GOT3 (cell line): ENCODE measurements around the gene PIM3.

Experiments
- DNase-seq: peaks from one replicate; lab custom pipeline; 2025; ENCODE audit warnings: mixed read lengths; lab: John Stamatoyannopoulos, UW

PIM3 gene

DNA sequence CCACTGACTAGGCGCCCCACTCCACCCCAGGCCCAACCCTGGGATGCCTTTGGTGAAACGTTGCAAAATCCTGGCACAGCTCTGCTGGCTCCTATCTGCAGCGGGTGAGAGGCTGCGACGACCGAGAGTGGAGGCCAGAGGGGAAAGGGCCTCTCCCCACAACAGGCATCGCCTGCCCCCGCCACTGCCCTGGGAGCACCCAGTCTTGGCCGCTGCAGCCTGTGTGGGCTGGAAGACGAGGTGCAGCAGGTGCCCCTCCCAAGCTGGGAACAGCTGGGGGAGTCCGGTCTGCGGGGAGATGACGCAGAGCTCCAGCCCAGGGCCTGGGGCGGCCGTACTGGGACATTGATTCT lies 4.2 kb upstream of the PIM3 start:
- DNase-seq: no peak

DNA sequence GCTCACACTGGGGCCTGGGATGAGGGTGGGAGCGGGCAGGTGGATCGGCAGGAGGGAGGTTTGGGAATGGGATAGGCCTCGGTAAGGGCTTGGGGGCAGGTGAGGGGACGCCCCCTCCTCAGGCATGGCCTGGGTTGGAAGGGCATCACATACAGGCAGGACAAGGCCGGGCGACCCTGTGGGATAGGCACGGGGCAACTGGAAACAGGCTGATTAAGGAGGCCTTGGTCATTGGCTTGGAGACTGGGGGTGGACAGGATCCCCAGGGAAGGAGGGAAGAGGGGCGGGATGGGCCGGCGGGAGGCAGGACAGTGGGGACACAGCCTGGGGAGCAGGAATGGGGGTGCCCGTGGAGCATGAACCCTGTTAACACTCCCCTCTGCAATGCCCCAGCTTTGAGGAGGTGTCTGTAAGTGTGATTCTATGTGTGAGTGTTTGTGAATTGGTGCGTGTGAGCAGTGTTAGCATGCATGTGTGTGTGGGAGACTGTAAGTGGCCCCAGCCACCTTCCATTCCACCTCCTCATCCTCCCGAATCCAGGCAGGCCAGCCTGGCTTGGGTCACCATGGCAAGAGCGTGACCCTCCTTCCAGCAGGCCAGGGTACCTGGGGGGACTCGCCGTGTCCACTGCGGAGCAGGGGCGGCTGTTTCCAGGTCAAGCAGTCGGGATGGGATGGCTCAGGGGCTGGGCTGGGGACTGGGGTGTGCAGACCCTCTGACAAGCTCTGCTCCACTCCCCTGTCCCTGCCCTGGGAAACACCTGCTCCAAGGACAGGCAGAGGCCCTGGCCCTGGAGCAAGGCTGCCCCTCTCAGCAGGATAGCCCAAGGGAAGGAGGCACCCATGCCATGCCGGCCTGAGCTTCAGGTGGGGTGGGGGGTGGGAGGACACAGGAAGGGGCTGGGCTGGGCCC lies 3.4 kb upstream of the PIM3 start:
- no peak for DNase-seq

DNA sequence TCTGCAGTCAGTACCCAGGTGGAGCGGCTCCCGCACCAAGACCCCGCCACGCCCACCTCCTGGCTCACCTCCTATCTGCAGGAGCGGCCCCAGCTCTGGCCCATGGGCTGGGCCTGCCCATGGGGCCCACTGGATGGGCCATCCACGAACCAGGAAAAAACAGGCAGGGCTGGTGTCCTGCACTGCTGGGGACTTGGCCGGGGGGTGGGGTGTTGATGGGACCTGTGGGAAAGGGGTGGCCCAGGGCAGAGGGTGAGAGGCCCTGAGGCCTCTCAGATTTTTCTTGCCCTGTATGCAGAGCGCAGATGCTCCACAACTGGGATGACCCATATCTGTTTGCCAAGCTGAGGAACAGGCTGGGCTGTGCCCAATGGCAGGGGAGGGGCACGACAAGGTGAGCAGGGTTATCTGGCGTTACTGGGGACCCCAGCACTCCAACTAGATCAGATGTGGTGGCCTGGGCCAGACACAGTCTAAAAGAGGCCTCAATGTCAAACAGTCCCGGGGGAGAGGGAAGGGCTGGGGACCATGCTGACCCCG lies 2.7 kb upstream of the PIM3 start:
- no peak for DNase-seq

DNA sequence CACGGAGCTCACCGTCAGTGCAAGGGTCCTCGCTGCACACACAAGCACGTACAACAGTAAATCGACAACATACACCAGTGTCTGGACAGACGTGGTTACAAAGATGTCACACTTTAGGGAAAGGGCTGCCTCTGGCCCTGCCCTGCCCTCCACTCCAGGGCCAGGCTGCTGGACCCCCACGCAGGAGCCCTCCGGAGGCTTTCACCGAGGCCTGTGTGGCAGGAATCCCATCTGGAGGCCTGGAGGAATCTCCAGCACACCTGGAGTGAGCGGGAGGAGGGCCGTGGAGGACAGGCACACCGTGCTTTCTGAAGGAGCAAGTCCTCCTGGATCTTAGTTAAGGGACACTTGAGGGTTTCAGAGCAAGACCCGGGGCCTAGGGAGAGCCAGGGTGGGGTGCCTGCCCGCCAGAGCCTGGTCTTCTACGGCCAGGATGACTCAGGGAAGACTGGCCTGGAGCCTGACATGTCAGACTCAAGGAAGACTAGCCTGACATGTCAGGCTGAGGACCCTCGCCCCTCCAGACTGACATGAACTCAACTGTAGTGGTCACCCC lies 2.1 kb upstream of the PIM3 start:
- DNase-seq: no peak

DNA sequence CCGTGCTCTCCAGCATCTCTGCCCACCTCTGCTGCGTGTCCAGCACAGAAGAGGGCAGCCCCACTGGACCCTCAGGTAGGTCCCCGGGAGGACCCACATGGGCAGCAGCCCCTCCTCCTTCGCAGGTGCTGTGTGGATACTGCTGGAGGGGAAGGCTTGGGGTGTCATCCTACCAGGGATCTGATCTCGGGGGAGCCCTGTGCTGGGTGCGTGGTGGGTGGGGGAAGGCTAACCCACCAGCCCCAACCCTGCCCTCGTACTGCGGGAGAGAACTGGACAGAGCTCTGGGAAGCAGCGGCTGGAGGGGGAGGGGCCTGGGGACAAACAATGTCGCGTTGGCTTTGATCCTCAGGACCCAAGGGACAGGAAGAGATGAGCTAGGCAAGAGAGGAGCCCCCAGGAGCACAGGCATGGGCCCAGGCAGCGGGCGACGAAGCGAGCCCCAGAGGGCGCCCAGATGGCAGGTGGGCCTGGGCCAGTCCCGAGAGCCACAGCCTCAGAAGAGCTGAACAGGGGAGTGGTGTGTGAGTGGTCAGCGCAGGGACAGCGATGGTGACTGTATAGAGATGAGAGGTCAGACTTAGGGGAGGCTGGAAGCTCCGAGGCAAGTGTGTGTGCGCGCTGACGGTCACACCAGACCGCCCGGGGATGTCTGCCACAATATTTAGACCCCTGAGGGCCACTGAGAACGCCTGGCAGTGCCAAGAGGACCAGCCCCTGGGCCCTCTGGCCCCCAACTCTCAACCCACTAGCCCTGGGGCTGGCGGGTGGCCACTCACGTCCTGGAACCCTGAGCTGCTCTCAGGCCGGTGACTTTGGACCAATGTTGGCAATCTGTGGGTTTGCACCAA lies 1.4 kb upstream of the PIM3 start:
- no peak for DNase-seq

DNA sequence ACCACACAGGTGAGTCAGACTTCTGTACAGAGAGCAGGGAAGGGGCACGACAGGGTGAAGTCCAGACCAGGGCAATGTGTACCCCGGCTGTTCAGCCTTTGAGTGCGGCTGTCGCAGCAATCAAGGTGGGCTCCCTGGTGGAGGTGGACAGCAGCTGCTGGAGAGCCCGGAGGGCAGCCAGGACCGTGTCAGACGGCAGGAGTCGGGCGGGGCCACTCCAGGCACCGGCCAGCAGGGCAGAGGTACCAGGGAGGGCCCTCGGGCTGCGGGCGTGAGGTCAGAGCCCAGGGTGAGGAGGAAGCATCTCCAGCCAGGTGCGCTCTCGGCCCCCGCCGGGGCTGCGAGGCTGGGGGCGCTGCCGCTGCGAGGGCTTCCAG lies 802 bp upstream of the PIM3 start:
- no peak for DNase-seq

DNA sequence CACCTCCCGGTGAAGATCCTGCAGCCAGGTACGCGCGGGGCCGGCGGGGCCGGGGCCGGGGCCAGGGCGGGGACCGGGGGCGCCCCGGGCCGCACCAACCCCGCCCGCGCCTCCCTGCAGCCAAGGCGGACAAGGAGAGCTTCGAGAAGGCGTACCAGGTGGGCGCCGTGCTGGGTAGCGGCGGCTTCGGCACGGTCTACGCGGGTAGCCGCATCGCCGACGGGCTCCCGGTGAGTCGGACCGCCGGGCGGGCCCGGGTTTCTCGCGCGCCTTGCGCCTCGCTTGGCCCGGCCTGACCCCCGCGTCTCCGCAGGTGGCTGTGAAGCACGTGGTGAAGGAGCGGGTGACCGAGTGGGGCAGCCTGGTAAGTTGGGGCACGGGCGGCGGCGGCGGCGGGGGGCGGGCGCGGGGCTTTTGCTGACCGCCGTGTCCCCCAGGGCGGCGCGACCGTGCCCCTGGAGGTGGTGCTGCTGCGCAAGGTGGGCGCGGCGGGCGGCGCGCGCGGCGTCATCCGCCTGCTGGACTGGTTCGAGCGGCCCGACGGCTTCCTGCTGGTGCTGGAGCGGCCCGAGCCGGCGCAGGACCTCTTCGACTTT lies 531 bp downstream of the PIM3 start:
- no peak for DNase-seq

DNA sequence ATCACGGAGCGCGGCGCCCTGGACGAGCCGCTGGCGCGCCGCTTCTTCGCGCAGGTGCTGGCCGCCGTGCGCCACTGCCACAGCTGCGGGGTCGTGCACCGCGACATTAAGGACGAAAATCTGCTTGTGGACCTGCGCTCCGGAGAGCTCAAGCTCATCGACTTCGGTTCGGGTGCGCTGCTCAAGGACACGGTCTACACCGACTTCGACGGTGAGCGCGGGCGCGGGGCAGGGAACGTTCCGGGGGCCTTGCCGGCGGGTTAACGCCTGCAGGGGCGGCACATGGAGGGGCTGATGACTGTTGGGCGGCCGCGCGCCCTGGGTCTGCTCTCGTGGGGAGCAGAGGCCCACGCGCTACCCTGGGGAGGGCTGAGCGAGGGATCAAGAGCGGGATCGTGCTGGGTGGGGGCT lies 1.0 kb downstream of the PIM3 start:
- no peak for DNase-seq

DNA sequence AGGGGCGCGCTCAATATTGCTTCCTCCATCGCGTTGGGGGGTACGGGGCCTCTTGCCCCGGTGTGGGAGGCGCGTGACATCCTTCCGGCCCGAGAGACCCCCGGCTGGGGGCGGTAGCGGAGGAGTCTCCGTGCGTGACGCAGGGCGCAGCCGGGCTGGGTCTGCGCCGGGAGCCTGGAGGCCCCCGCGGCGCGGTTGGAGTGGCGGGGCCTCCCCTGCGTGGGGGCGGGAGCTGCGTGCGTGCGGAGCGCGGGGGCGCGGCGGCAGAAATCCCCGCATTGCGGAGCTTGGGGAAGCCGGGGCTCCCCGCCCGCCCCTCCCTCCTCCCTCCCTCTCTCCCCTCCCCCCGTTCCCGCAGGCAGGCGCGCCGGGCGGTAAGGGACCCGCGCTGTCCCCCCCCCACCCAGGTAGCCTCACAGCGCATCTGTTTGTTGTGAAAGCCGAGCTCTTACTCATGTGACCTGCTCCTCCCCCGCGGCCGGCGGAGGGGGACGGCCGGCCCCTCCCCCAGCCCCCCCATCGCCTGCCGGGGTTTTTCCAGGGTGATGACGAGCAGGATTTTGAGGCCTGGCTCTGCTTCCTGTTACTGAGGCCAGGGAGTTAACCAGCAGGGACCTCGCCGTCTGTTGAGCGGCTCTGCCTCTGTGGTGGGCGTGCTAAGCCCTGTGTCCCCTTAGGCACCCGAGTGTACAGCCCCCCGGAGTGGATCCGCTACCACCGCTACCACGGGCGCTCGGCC lies 1.6 kb downstream of the PIM3 start:
- peak; percentile 52 for DNase-seq

DNA sequence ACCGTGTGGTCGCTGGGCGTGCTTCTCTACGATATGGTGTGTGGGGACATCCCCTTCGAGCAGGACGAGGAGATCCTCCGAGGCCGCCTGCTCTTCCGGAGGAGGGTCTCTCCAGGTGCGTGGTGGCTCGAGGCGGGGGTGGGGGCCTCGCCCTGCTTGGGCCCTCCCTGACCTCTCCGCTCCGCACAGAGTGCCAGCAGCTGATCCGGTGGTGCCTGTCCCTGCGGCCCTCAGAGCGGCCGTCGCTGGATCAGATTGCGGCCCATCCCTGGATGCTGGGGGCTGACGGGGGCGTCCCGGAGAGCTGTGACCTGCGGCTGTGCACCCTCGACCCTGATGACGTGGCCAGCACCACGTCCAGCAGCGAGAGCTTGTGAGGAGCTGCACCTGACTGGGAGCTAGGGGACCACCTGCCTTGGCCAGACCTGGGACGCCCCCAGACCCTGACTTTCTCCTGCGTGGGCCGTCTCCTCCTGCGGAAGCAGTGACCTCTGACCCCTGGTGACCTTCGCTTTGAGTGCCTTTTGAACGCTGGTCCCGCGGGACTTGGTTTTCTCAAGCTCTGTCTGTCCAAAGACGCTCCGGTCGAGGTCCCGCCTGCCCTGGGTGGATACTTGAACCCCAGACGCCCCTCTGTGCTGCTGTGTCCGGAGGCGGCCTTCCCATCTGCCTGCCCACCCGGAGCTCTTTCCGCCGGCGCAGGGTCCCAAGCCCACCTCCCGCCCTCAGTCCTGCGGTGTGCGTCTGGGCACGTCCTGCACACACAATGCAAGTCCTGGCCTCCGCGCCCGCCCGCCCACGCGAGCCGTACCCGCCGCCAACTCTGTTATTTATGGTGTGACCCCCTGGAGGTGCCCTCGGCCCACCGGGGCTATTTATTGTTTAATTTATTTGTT lies 2.4 kb downstream of the PIM3 start:
- no peak for DNase-seq

DNA sequence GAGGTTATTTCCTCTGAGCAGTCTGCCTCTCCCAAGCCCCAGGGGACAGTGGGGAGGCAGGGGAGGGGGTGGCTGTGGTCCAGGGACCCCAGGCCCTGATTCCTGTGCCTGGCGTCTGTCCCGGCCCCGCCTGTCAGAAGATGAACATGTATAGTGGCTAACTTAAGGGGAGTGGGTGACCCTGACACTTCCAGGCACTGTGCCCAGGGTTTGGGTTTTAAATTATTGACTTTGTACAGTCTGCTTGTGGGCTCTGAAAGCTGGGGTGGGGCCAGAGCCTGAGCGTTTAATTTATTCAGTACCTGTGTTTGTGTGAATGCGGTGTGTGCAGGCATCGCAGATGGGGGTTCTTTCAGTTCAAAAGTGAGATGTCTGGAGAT lies 3.1 kb downstream of the PIM3 start:
- DNase-seq: no peak

DNA sequence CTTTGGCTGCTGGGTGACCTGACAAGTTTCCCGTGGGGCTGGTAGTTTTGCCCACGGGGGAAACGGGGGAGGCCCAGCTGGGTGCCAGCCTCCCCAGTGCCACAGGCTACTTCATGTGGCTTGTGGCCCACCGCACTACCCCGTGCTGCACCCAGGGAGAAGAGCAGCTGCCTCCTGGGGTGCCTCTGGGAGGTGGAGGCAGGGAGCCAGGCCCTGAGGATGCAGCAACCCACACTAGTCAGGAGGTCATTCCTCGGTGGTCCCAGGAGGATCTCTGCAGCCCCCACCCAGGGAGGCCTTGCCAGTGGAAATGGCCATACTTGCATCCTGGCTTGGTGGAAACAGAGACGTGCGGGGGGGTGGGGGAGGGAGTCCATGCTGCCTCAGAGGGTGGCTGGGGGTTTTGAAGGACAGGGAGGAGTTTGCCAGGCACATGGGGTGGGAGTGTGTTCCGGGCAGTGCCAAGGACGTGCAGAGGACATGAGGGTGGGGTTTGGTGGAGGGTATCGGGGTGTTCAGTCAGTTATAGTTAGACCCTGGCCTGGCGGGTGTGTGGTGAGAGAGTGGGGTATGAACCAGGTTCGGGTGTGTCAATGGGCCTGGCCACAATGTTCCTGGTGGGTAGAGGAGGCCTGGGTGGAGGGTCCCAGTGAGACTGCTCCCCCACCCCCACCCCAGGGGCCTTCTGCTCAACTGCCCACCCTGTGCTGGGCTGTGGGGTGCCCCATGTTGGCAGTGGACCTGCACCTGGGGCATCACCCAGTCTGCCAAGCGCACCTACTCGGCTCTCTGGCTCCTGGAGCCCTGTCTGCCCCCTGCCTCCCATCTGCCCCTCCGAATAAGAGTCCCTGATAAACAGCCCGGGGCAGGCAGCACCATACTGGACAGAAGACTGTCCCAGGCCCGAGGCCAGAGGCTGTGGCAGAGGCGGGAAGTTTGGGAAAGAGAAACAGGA lies 3.8 kb downstream of the PIM3 start:
- no peak for DNase-seq

DNA sequence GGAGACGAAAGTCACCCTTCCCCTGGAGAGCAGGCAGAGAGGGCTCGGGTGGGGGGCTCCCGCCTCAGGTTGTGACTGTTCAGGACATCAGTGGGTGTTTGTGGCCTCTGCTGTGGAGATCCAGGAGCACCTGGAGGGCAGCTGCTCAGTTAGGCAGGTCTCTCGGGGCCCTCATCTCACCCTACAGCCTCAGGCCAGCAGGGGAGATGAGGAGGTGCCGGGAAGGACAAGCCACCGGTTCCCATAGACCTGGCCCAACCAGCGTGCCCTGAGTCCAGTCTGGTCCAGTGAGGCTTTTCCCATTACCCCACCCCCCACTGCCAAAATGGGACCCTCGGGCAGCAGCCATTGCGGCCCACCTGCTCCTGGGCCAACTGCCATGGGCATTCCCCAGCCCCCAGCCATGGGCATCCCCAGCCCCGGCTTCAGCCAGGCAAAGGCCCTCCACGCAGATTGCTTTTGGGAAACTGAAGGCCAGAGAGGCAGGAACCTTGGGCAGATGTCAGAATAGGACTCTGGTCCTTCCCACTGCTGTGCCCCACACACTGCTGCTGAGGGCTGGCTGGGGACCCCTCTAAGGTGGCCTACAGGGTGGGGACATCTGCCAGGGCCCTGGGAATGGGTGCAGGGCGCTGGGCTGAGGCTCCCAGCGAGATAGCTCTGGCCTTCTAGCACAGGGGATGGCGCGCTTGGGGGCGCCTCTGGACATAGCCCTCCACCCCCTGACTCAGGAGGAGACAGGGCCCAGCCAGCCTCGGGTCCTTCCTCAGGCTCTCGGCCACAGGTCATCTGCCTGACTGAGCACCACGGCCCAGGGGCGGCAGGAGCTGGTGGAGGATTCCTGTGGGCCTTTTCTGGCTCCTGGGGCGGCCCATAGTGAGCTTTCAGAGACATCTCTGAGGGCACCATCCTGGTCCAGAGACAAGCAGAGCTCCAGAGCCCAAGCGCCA lies 4.8 kb downstream of the PIM3 start:
- no peak for DNase-seq

DNA sequence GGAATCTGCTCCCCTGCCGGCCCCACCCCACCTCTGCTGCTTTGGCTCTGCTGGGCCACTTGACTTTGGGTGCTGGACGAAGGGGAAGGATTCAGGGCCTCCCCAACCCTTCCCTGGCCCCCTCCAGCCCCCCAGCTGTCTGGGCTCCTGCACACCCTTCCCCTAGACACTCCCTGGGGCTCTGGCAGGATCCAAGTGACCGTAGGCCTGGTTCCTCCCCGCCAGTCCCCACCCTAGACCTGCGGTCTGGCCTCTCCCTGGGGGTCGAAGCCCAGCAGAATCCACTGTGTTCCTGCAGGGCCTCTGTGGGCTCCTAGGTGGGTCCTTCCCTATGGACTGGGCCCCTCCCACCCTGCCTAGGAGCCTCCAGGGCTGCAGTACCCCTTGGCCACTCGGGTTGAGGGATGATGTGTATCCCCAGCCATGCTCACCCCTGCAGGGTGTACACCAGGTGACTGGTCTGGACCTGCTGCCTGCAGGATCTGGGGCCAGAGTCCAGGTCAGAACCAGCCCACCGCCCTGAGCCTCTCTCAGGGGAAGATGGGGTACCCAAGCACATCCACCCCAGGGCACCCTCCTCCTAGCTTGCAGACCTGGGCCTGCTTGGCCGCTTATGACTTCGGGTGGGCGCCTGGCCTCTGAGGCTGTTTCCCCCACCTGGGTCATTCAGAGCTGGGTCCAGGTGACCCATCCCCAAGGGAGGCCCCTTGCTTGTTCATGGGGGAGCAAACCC lies 5.6 kb downstream of the PIM3 start:
- no peak for DNase-seq

DNA sequence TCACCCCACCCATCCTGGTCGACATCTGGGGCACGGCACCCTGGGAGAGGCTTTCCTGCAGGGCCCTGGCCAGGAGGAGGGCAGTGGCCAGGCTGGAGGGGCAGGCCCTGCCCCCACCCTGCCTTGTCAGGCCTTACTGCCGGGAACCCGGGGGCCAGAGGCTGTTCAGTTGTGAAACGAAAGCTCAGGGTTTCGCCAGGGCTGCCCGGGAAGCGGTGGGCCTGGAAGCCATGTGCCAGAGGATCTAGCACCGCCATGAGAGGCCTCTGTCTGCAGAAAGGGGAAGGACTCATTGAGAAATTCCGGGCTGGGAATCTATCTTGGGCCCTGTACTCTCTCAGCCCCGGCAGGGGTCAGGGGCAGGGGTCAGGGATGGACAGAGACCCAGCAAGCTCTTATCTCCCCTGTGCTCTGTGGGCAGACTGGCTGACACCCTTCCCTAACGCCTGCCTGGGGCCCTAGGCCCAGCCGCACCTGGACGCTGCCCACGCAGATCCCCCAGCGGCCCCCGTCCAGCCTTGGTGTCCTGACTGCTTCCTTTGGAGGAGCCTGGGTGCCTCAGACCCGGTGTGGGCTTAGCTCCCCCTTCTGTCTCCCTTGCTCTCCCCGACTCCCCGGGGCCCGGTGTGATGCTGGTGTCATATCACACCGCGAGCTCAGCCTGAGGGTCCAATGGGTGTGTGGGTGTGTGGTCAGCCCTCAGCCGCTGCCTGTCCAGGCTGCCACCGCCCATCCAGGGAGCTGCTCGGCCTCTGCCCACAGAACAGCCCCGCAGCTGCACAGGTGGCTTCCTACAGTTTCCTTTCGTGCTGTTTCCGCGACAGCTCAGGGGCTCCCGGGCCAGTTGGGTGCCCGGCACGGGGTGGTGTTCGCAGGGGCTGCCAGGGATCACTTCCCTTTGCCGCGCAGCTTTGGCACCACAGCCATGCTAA lies 6.5 kb downstream of the PIM3 start:
- DNase-seq: no peak

DNA sequence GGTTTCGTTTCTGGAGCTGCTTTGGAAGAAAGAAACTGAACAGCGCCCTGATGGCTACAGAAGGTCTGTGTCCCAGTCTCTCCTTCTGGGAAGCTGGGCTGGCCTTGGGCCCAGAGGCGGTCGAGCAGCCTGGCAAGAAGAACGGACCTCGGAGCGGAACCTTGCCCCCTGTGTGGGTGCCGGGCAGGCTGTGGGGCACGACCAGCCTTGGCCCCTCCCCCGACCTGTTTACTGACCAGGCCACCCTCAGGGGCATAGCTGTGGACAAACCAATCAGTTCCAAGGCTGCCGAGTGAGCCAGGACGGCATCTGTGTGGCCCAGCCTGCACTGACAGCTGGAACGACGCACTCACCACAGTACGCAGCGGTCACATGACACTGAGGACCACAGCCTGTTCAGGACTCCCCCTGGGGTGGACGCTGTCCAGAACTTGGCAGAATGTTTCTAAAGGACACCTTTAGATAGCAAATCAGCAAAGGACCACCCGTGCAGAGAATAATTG lies 7.2 kb downstream of the PIM3 start:
- no peak for DNase-seq
